Measurements from ENCODE around the gene UEVLD.

The UEVLD gene

DNA sequence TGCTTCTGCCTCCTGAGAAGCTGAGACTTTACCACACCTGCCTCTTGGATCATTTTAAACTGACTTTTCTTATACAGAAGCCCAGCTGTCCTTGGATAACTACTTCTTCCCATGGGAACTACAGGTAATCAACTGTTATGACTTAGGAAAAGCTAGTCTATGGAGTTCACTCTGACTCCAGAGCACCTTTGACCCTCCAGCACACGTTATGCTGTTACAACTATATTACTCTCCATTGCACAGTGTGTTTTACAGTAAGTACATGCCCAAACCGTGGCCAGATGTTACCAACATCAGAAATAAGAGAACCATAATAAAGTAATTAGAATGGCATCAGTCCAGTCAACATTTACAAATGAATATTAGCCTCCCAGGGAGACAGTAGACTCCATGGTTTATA is 40.5 kb downstream of the UEVLD start:
- no peak overlapping the region for H3K4me3 Mint-ChIP-seq
- peaks cover 28% of the 10 kb centered on the region for H3K36me3 Mint-ChIP-seq (ENCODE audit: low read depth)
- no peak overlapping the region for H3K27ac Mint-ChIP-seq
- H3K27me3 Mint-ChIP-seq (ENCODE audit: low read depth), result no peaks in the 10 kb centered on the region
- no peaks in the 10 kb centered on the region for H3K4me1 Mint-ChIP-seq (ENCODE audit: low read depth)
- H3K9me3 Mint-ChIP-seq, result no peaks in the 10 kb centered on the region

DNA sequence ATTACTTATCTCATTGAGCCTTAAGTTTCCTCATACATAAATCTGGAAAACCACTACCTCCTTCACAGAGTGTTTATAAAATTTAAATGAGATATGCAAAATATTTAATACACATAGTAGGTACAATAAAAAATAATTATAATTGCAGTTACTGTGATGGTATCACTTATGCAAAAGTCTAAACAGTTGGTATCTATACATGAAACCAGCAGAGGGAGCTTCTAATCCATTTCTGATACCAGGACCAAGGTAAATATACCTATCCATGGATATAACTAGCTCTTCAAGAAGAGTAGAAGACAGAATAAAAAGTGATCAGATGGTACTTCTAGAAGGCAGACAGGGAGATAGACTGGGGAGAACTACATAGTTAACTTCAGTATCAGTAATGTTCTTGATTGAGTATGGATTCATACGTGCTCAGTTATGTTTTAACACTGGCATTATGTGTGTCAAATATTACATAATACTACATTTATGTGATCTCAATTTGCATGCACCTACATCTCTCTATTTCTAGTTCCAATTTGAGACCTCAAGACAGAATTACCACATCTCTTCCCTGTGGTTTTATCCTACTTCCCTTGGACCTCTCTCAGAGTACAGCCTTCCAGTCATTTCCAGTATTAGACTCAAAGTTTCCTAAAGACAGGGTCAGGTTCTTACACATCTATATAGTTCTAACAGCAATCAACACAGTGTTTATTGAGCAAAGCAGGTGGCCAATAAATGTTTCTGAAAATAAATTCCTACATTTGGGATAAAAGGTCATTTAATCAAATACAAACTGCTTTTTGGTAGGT is 48.1 kb downstream of the UEVLD start:
- no peak overlapping the region for H3K27ac Mint-ChIP-seq
- no peaks in the 10 kb centered on the region for H3K27me3 Mint-ChIP-seq (ENCODE audit: low read depth)
- H3K9me3 Mint-ChIP-seq, result no peaks in the 10 kb centered on the region
- peaks cover 18% of the 10 kb centered on the region for H3K36me3 Mint-ChIP-seq (ENCODE audit: low read depth)
- H3K4me1 Mint-ChIP-seq (ENCODE audit: low read depth), result peaks cover 5% of the 10 kb centered on the region
- H3K4me3 Mint-ChIP-seq, result no peak overlapping the region

DNA sequence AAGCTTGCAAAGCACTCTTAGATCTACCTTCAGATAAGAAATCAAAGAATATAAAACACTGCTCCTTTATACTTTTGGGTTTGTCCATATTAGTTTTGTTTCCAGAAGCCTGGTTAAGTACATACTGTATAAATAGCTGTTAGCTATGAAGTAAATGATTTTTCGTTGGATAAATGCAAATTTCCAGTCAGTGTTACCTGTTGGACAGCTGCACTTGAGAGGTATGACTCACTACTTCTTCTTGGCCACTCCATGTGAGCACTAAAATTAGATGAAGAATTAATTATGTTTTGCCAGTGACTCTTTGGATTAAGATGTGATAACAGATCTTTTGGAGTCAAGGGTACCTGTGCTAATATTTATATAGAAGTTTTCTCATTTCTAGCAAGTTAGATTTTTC is 52.3 kb downstream of the UEVLD start:
- Mint-ChIP-seq H3K27ac (no peak overlapping the region), H3K4me3 (no peak overlapping the region), H3K9me3 (no peaks in the 10 kb centered on the region), H3K36me3 (ENCODE audit: low read depth) (peaks cover 15% of the 10 kb centered on the region), H3K27me3 (ENCODE audit: low read depth) (no peaks in the 10 kb centered on the region), H3K4me1 (ENCODE audit: low read depth) (peaks cover 5% of the 10 kb centered on the region)

DNA sequence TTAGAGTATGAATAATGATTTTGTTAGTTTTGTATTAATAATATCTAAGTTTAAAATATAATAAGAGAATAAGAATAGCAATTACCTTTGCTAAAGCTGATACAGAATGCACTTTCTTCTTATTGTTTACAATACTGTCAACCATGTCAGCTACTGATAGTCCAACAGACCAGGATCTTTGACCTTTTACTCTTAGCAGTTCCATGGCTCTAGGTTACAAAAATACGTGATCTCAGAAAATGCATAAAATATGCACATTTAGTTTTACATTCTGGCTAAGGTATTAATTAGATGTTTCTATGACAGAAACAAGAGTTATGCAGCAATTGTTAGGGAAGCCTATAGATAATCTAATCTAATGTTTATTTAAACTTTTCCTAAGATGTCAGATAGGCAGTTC is 54.3 kb downstream of the UEVLD start:
- Mint-ChIP-seq H3K27ac (no peak overlapping the region), H3K36me3 (ENCODE audit: low read depth) (peaks cover 8% of the 10 kb centered on the region), H3K9me3 (no peaks in the 10 kb centered on the region), H3K27me3 (ENCODE audit: low read depth) (no peaks in the 10 kb centered on the region), H3K4me3 (no peak overlapping the region), H3K4me1 (ENCODE audit: low read depth) (peaks cover 1% of the 10 kb centered on the region)

DNA sequence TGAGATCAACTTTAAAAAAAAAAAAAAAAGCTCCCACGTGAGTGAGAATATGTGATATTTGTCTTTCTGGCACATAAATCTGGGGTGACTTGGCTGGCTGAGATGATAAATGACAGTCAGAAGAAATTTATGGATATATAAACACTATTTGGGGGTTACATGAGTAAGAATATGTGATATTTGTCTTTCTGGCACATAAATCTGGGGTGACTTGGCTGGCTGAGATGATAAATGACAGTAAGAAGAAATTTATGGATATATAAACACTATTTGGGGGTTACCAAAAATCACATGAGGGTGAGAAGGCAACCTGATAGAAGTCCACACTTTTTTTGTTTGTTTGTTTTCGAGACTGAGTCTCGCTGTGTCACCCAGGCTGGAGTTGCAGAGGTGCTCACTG is 55.2 kb downstream of the UEVLD start:
- peaks cover 1% of the 10 kb centered on the region for H3K4me1 Mint-ChIP-seq (ENCODE audit: low read depth)
- no peak overlapping the region for H3K4me3 Mint-ChIP-seq
- H3K27ac Mint-ChIP-seq, result no peak overlapping the region
- peaks cover 8% of the 10 kb centered on the region for H3K36me3 Mint-ChIP-seq (ENCODE audit: low read depth)
- H3K27me3 Mint-ChIP-seq (ENCODE audit: low read depth), result no peaks in the 10 kb centered on the region
- H3K9me3 Mint-ChIP-seq, result no peaks in the 10 kb centered on the region

DNA sequence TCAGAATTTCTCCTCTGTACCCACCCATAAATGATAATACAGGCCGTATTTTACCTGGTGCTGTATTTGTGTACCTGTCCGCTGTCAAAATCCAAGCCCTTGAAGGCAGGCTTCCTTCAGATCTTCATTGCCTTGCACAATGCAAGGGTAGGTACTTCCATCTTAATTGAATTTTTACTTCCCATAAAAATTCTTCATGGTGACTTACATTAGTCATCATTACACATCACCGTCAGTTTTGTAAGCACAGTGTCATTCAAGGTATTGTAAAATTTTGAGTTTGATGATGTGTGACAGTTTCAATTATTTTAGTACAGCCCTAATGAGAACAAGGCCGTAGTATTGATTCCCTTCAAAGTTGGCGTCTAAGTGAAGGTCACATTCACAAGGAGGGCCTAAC is 61.0 kb downstream of the UEVLD start:
- peaks cover 24% of the 10 kb centered on the region for H3K4me1 Mint-ChIP-seq (ENCODE audit: low read depth)
- no peaks in the 10 kb centered on the region for H3K9me3 Mint-ChIP-seq

DNA sequence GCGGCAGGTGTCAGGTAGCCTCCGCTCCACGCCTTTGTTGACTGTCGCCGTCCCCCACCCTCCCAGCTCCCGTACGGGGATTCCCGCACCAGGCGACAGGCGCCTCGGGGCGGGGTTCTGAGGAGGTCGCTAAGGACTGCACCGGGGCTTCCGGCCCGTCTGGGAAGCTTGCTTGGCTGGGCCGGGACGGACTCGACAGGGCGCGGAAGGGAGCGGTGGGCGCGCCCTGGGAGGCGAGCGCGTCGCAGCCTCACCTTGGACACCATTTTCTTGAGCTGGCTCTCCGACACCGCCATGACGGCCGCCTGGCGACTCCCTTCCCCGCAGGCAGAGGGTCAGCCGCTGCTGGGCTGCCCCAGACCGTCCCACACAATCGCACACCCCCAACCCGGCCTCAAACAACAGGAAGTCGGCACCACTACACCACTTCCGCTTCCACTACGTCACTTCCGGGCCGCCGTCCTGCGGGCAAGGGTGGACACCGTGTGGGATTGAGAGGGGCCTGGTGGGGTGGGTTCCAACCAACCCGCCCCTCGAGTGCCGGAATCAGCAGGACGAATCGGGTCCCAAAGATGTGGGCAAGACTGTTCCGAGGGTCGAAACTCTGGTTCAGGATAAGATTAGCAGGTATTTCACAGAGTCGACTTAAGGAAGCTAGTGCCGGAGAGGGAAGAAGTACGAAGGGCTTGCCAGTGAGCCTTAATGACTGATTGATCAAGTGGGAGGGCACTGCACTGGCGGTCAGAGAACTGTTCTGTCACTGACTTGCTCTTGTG is 61.8 kb downstream of the UEVLD start, which contains the start of gene TSG101:
Gene TSG101 (minus strand): TSS at position 422 of the 776 bp plus-strand sequence. CDS start 126 bp downstream, at position 296.
- Mint-ChIP-seq H3K27ac (peak within 1 kb of the TSS; percentile 99), H3K9me3 (no peaks in the 10 kb centered on the region), H3K27me3 (ENCODE audit: low read depth) (no peaks in the 10 kb centered on the region), H3K36me3 (ENCODE audit: low read depth) (peaks cover 18% of the 10 kb centered on the region), H3K4me3 (peak within 1 kb of the TSS; percentile 98), H3K4me1 (ENCODE audit: low read depth) (peaks cover 31% of the 10 kb centered on the region)

More for the DNA sequence above, 61.0 kb downstream of the UEVLD start:
- Mint-ChIP-seq H3K4me3 (peak overlapping the region; percentile 98), H3K27me3 (ENCODE audit: low read depth) (no peaks in the 10 kb centered on the region), H3K27ac (peak overlapping the region; percentile 99), H3K36me3 (ENCODE audit: low read depth) (peaks cover 12% of the 10 kb centered on the region)

DNA sequence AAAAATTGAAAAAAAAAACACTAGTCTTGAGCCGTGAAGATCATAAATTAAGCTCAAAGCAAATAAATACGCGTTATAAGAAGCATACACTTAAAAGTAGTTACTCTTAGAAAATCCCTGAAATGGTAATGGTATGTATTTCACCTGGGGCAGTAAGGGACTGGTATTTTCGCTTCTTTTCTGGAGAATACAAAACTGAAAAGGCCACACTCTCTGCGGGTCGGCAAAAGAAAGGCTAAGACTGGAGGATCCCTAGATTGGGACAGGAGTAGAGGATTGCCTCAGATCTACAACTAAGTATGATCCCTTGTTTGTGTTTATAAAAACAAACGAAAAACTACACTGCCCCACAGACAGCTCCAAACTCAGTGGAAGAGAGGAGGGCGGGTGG is 62.4 kb downstream of the UEVLD start:
- Mint-ChIP-seq H3K27ac (peak overlapping the region; percentile 99), H3K9me3 (no peaks in the 10 kb centered on the region)

DNA sequence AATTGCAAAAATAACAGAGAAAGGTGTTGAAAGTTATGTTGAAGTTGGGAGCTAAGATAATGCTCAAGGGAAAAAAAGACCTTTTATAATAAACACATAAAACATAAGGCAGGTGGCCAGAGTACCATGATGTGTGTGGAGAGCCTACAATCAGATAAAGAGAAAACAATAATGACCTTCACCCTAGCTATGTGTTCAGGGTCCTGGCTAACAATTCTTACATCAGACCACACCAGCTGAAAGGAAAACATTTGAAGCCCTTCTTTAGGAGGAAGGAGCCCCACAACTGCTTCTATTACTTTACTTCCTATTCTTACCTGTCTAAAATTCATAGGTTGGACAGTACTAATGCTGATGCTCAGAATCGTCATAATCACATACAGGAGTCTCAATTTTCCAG is 64.3 kb downstream of the UEVLD start:
- Mint-ChIP-seq H3K4me3 (no peak overlapping the region), H3K4me1 (ENCODE audit: low read depth) (peaks cover 30% of the 10 kb centered on the region), H3K9me3 (no peaks in the 10 kb centered on the region), H3K27ac (no peak overlapping the region), H3K27me3 (ENCODE audit: low read depth) (no peaks in the 10 kb centered on the region), H3K36me3 (ENCODE audit: low read depth) (peaks cover 18% of the 10 kb centered on the region)

More for the DNA sequence above, 62.4 kb downstream of the UEVLD start:
- peaks cover 18% of the 10 kb centered on the region for H3K36me3 Mint-ChIP-seq (ENCODE audit: low read depth)
- peaks cover 31% of the 10 kb centered on the region for H3K4me1 Mint-ChIP-seq (ENCODE audit: low read depth)
- peak overlapping the region; percentile 98 for H3K4me3 Mint-ChIP-seq
- no peaks in the 10 kb centered on the region for H3K27me3 Mint-ChIP-seq (ENCODE audit: low read depth)

DNA sequence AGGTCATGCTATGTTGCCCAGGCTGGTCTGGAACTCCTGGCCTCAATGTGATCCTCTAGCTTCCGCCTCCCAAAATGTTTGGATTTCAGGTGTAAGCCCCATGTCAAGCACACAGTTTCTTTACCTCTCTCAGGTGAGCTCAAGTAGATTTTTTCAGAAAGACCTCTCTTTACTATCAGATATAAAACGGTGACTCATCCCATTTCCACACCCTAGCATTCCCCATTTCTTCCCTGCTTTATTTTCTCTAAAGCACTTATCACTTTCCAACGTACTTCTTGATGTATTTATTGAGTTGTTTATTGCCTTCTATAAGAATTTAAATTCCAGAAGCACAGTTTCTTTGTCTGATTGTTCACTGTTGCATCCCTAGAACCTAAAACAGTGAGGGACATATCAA is 65.5 kb downstream of the UEVLD start:
- Mint-ChIP-seq H3K9me3 (no peaks in the 10 kb centered on the region), H3K4me1 (ENCODE audit: low read depth) (peaks cover 30% of the 10 kb centered on the region), H3K4me3 (no peak overlapping the region), H3K36me3 (ENCODE audit: low read depth) (peaks cover 18% of the 10 kb centered on the region), H3K27me3 (ENCODE audit: low read depth) (no peaks in the 10 kb centered on the region), H3K27ac (no peak overlapping the region)

DNA sequence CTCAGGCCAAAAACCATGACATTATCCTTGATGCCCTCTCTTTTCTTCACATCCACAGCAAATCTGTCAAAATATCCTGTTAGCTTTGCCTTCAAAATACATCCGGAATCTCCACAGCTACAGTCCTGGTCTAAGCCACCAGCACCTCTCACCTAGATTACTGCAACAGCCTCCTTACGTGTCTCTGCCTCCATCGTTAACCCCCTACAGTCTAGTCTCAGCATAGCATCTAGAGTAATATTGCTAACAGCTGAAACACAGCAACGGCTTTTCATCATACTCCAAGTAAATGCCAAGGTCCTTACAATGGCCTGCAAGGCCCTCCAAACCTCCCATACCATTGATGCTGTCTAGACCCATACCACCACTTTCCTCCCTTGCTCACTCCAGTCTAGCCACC is 66.1 kb downstream of the UEVLD start:
- H3K36me3 Mint-ChIP-seq (ENCODE audit: low read depth), result peaks cover 18% of the 10 kb centered on the region

DNA sequence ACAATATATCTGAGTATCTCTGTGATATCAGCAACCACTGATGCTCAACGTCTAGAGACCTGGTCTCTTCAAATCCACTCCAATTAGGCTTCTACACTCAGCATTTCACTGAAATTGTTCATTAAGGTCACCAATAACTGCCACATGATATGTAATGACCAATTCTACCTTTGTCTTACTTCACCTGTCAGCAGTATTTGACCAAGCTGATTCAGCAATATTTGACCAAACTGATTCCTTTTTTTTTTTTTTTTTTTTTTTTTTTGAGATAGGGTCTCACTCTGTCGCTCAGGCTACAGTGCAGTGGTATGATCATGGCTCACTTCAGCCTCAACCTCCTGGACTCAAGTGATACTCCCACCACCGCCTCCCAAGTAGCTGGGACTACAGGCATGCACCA is 67.4 kb downstream of the UEVLD start:
- H3K4me3 Mint-ChIP-seq, result no peak overlapping the region
- H3K36me3 Mint-ChIP-seq (ENCODE audit: low read depth), result peaks cover 15% of the 10 kb centered on the region
- H3K27me3 Mint-ChIP-seq (ENCODE audit: low read depth), result no peaks in the 10 kb centered on the region
- H3K4me1 Mint-ChIP-seq (ENCODE audit: low read depth), result peaks cover 19% of the 10 kb centered on the region
- no peak overlapping the region for H3K27ac Mint-ChIP-seq
- H3K9me3 Mint-ChIP-seq, result no peaks in the 10 kb centered on the region

More for the DNA sequence above, 66.1 kb downstream of the UEVLD start:
- H3K27me3 Mint-ChIP-seq (ENCODE audit: low read depth), result no peaks in the 10 kb centered on the region
- H3K27ac Mint-ChIP-seq, result no peak overlapping the region
- peaks cover 24% of the 10 kb centered on the region for H3K4me1 Mint-ChIP-seq (ENCODE audit: low read depth)
- H3K9me3 Mint-ChIP-seq, result no peaks in the 10 kb centered on the region
- H3K4me3 Mint-ChIP-seq, result no peak overlapping the region

DNA sequence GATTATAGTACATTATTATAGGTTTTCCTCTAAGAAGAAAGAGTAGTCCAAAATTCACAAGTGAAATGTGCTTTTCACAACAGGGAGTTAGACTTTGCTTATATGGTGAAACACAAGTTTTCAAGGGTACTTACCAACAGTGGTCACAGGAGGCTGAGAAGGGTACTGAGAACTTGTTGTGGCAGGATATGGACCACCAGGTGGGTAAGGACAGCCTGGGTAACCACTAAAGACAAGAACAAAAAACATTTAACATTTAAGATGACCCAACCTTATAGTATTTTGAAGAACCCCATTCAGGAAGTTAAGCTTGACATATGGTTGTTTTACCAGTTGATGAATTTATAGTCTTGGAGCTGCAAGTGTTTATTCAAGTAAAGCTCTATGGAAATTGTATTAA is 86.2 kb downstream of the UEVLD start:
- Mint-ChIP-seq H3K27ac (no peak overlapping the region), H3K4me3 (no peak overlapping the region), H3K4me1 (ENCODE audit: low read depth) (no peaks in the 10 kb centered on the region), H3K36me3 (ENCODE audit: low read depth) (peaks cover 45% of the 10 kb centered on the region), H3K27me3 (ENCODE audit: low read depth) (no peaks in the 10 kb centered on the region), H3K9me3 (no peaks in the 10 kb centered on the region)

DNA sequence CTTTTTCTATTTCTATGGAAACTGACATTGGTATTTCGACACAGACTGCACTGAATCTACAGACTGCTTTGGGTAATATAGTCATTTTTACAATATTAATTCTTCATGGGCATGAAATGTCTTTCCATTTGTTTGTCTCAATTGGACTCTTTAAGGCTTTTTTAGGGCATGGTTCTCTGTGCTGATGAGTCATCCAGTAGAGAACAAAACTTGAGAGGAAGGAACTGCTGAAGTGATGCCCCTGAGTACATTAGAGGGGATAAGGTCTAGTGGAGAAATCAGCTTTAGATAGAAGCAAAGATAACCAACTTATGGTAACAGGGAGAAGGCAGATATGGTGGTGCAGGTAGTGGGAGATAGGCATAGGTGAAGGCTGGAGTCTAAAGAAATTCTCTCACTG is 86.9 kb downstream of the UEVLD start:
- H3K36me3 Mint-ChIP-seq (ENCODE audit: low read depth), result peaks cover 42% of the 10 kb centered on the region
- no peaks in the 10 kb centered on the region for H3K4me1 Mint-ChIP-seq (ENCODE audit: low read depth)
- no peak overlapping the region for H3K27ac Mint-ChIP-seq
- H3K4me3 Mint-ChIP-seq, result no peak overlapping the region
- H3K27me3 Mint-ChIP-seq (ENCODE audit: low read depth), result no peaks in the 10 kb centered on the region
- H3K9me3 Mint-ChIP-seq, result no peaks in the 10 kb centered on the region

DNA sequence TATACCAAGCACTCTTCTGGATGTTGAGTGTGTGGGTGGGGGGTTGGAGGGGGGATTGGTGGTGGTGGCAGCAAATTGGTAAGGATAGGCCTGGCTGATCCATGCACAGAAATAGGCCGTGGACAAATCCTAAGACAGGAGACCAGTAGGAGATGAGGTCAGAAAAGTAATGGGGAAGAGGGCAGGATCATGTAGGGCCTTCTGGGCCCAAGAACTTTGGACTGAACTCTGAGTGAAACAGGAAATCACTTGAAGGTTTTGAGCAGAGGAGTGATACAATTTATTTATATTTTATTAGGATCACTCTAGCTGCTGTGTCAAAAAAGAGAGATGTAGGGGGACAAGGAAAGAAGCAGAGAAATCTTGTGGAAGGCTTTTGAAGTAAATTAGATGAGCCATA is 90.5 kb downstream of the UEVLD start:
- Mint-ChIP-seq H3K36me3 (ENCODE audit: low read depth) (peaks cover 51% of the 10 kb centered on the region), H3K4me1 (ENCODE audit: low read depth) (no peaks in the 10 kb centered on the region), H3K9me3 (no peaks in the 10 kb centered on the region), H3K27me3 (ENCODE audit: low read depth) (no peaks in the 10 kb centered on the region), H3K27ac (no peak overlapping the region), H3K4me3 (no peak overlapping the region)
